RWPE2 (cell line): ENCODE data around the gene COL6A1.

Experiments
- ATAC-seq: fragments of 200-7000 bp; cut with Tn5 transposase; 3 replicates; pipeline ENCODE4 v1.9.1; 2021; ENCODE audit warnings: low read depth
- DNase-seq: peaks from one replicate; pipeline ENCODE4 v3.0.0-alpha.2; 2020; ENCODE audit warnings: low spot score
- H3K27ac ChIP-seq: fragments of 450-650 bp; 2 replicates; pipeline ENCODE4 v1.5.1; 2017; ENCODE audit warnings: mild to moderate bottlenecking; ENCODE audit not compliant: poor library complexity, severe bottlenecking
- H3K27me3 ChIP-seq: fragments of 250-450 bp; sonication (Bioruptor Pico); 2 replicates; pipeline ENCODE4 v1.5.1; 2021; ENCODE audit warnings: mild to moderate bottlenecking, moderate library complexity; ENCODE audit not compliant: insufficient read depth, poor library complexity, severe bottlenecking
- H3K36me3 ChIP-seq: fragments of 250-450 bp; sonication (Bioruptor Pico); 2 replicates; pipeline ENCODE4 v1.5.1; 2020; ENCODE audit warnings: low read depth, mild to moderate bottlenecking, moderate library complexity
- H3K4me1 ChIP-seq: fragments of 250-450 bp; sonication (Bioruptor Pico); 2 replicates; pipeline ENCODE4 v1.5.1; 2021; ENCODE audit warnings: mild to moderate bottlenecking, moderate library complexity; ENCODE audit not compliant: insufficient read depth, poor library complexity, severe bottlenecking
- H3K4me3 ChIP-seq: fragments of 250-450 bp; sonication (Bioruptor Pico); 2 replicates; pipeline ENCODE4 v1.5.1; 2021; ENCODE audit warnings: mild to moderate bottlenecking, moderate library complexity; ENCODE audit not compliant: severe bottlenecking
- H3K9me3 ChIP-seq: fragments of 250-450 bp; sonication (Bioruptor Pico); 2 replicates; pipeline ENCODE4 v1.5.1; 2021; ENCODE audit warnings: mild to moderate bottlenecking, moderate library complexity; ENCODE audit not compliant: severe bottlenecking
- TF ChIP-seq, protein P1 (sequence below): fragments of 450-650 bp; IDR thresholded peaks from one replicate; pipeline ENCODE4 v1.5.1; 2017; ENCODE audit warnings: mild to moderate bottlenecking, moderate library complexity; ENCODE audit not compliant: poor library complexity, severe bottlenecking

COL6A1 gene

DNA sequence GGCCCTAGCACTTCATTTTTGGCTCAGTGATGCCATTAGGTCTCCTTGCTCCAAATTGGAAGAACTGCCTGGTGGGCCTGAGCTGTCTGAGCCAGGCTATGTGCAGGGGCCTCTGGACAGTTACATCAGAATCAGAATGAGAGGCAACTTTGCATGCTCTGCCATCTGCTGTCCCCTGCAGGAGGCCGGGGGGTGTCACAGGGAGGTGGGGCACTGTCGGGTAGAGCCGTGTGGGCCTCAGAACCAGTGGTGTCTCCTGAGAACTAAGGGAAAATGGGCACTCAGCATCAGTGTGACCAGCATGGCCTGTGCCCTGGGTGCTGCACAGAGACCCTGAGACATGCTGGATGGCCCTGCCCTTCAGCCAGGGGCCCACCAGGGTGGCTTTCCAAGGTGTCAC, 47.0 kb upstream of the COL6A1 start:
- H3K27me3 ChIP-seq = no peaks in the 10 kb centered on the region
- no peaks in the 10 kb centered on the region for H3K36me3 ChIP-seq
- DNase-seq (no peak), ATAC-seq (no peak)
- H3K9me3 ChIP-seq = no peaks in the 10 kb centered on the region
- TF ChIP-seq, protein P1, sequence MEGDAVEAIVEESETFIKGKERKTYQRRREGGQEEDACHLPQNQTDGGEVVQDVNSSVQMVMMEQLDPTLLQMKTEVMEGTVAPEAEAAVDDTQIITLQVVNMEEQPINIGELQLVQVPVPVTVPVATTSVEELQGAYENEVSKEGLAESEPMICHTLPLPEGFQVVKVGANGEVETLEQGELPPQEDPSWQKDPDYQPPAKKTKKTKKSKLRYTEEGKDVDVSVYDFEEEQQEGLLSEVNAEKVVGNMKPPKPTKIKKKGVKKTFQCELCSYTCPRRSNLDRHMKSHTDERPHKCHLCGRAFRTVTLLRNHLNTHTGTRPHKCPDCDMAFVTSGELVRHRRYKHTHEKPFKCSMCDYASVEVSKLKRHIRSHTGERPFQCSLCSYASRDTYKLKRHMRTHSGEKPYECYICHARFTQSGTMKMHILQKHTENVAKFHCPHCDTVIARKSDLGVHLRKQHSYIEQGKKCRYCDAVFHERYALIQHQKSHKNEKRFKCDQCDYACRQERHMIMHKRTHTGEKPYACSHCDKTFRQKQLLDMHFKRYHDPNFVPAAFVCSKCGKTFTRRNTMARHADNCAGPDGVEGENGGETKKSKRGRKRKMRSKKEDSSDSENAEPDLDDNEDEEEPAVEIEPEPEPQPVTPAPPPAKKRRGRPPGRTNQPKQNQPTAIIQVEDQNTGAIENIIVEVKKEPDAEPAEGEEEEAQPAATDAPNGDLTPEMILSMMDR = no peak
- no peak overlapping the region for H3K4me3 ChIP-seq
- H3K27ac ChIP-seq = no peak overlapping the region
- no peaks in the 10 kb centered on the region for H3K4me1 ChIP-seq

DNA sequence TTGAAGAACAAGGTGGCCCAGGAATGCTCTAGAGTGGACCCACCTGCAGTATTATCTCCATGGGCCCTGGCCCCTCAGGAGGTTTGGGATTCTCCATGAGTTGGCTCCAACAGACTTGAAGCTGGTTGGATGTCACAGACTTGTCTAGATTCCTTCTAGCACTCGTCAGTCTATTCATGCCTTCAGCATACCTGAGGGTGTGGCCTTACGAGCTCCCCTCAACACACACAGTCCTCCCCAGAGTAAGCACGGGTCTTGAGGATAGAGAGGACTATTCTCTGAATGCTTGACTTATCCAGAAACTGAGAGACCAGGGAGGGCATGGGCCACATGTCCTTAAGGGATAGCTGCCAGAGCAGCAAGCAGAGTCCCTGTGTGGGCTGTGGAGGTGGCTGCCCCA, 45.9 kb upstream of the COL6A1 start:
- no peak for ATAC-seq
- no peaks in the 10 kb centered on the region for H3K9me3 ChIP-seq
- no peaks in the 10 kb centered on the region for H3K4me1 ChIP-seq
- H3K36me3 ChIP-seq = no peaks in the 10 kb centered on the region
- no peak for DNase-seq
- TF ChIP-seq, protein P1 = no peak
- no peaks in the 10 kb centered on the region for H3K27me3 ChIP-seq
- H3K4me3 ChIP-seq = no peak overlapping the region
- no peak overlapping the region for H3K27ac ChIP-seq

DNA sequence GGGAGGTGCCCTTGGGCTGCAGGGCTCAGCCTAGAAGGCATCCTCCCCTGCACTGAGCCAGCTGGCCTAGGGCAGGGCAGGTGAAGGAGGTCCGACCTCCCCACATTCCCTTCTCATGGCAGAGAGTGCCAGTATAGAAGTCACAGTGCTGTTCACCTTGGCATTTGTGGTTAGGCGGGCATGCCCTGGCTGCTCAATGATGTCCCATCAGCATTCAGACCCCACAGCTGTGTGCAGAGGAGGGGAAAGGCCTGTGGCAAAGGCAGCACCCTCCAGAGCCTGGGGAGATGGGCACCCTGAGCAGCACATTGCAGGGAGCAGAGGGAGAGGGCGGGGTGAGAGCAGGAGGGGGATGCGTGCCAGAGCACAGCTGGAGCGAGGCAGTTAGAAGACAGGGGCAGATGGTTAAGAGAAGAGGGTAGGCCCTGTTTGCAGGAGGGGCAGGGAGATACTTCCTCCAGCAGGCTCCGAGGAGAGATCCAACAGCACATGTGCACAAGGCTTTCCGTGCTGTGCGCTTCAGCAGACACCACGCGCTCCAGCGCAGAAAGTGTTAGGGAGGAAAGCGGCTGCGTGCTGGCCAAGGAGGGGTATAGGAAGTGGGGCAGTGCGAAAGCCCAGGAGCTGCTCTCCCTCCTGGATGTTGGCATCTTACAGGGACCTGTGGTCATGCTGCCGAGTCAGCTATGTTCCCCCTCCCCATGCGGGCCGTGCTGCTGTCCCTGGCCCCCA, 43.7 kb upstream of the COL6A1 start:
- Histone ChIP-seq H3K27ac (no peak overlapping the region), H3K9me3 (no peaks in the 10 kb centered on the region), H3K4me1 (no peaks in the 10 kb centered on the region), H3K27me3 (no peaks in the 10 kb centered on the region), H3K4me3 (no peak overlapping the region), H3K36me3 (no peaks in the 10 kb centered on the region)
- ATAC-seq (no peak), DNase-seq (no peak)
- TF ChIP-seq, protein P1 = no peak

DNA sequence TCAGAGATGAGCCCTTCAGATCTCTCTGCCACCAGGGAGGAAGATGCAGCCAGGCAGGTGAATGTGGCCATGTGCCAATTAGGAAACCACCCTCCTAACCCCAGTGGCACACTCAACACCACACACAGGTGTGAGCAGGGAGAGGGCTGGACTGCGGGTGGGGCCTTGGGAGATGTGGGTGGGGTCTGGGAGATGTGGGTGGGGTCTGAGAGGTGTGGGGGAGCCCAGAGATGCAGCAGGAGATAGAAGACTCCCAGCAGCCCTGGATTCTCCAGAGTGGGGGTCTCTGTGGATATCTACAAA, 43.2 kb upstream of the COL6A1 start:
- no peaks in the 10 kb centered on the region for H3K9me3 ChIP-seq
- no peak overlapping the region for H3K27ac ChIP-seq
- ATAC-seq (no peak), DNase-seq (no peak)
- no peaks in the 10 kb centered on the region for H3K4me1 ChIP-seq
- H3K27me3 ChIP-seq = no peaks in the 10 kb centered on the region
- H3K4me3 ChIP-seq = no peak overlapping the region
- no peaks in the 10 kb centered on the region for H3K36me3 ChIP-seq
- TF ChIP-seq, protein P1 = no peak

DNA sequence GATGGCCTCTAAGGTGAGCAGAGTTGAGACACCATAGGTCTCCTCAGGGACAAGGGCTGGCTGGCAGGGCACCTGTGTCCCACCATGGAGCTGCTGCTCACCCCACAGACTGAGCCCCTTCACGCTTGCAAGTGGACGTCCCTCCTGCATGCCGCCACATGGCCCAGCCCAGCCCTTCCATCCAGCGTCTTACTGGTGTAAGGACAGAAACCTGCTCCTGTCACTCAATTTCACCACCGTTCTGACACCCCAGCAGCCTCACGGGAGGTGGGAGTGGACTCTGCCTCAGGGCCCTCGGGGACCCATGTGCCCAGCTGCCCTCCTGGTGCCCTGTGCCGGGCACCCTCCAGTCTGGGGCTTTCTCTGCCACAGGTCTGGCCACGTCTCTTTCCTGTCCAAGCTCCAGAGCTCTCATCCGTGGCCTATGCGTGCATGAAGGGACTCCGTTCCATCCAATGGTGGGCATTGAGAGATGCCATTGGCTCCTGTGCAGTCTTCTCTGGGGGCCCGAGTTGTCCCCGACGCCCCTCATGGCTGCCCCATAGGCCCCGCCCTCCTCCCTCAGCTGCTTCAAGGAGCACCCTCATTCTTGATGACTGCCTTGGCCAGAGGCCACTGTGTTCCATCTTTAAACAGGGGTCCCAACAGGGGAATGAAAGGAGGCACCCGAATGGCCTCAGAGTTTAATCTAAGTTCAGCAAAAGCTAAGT, 42.6 kb upstream of the COL6A1 start:
- TF ChIP-seq, protein P1 = no peak
- no peaks in the 10 kb centered on the region for H3K4me1 ChIP-seq
- no peaks in the 10 kb centered on the region for H3K9me3 ChIP-seq
- no peaks in the 10 kb centered on the region for H3K27me3 ChIP-seq
- H3K27ac ChIP-seq = no peak overlapping the region
- ATAC-seq = no peak
- H3K4me3 ChIP-seq = no peak overlapping the region
- H3K36me3 ChIP-seq = no peaks in the 10 kb centered on the region
- no peak for DNase-seq
